Hepatocyte (in vitro differentiated cells): ENCODE results near the gene CTXN3.

ENCODE experiments used
- CTCF ChIP-seq: fragments of 200-600 bp; sonication (generic); IDR thresholded peaks from 2 replicates; pipeline ENCODE4 v1.5.1; 2016; ENCODE audit warnings: antibody characterized with exemption, mild to moderate bottlenecking; ENCODE audit not compliant: poor library complexity
- EZH2 ChIP-seq: fragments of 200-600 bp; sonication (generic); IDR thresholded peaks from 2 replicates; pipeline ENCODE4 v1.6.1; 2016; ENCODE audit warnings: antibody characterized with exemption, mild to moderate bottlenecking, borderline replicate concordance

GRCh38 chr5:127702434-127702833, 53.6 kb downstream of the CTXN3 start:
- TF ChIP-seq CTCF (no peak), EZH2 (no peak)
